HG03064 (cell line): ENCODE measurements around the gene CCNQ.

Source experiments
- ATAC-seq: cut with Tn5 transposase; IDR thresholded peaks from one replicate; pipeline ENCODE4 v1.9.1; 2021; ENCODE audit warnings: low read depth; ENCODE audit not compliant: unreplicated experiment

The CCNQ gene

DNA sequence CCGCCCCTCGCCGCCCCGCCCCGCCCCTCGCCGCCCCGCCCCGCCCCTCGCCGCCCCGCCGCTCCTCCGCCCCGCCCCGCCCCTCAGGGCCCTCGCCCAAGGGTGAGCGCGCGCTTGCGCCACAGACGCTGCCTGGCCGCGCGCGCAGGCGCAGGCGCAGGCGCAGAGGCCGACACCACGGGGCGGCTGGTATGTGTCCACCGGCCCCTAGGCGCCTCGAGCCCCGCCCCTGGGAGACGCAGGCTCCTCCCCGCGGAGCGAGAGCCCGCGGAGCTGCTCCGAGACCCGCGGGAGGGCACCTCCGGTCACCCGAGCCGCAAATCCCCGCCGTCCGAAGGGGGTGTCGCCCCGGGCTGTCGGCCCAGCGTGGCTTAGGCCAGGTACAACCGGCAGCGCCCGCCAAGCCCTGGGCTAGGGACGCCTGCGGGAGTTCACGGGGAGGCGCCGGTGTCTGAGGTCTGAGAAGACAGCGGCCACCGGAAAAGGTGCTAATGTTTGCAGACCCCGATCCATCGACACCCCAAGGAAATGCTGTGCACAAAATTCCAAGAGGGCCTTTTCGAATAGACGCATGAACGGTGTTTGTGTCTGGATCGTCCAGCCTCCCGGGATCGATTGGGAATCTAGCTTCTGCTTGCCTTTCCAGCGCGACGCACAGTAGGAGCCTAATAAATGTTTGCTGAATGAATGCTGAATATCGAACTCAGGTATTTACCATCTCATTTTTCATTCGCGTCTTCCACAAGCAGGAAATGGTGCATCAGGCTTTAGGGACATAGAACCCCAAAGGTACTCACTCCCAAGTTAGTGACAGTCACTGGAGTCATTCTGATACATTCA is 473 bp upstream of the CCNQ start:
- ATAC-seq = peak; percentile 71

DNA sequence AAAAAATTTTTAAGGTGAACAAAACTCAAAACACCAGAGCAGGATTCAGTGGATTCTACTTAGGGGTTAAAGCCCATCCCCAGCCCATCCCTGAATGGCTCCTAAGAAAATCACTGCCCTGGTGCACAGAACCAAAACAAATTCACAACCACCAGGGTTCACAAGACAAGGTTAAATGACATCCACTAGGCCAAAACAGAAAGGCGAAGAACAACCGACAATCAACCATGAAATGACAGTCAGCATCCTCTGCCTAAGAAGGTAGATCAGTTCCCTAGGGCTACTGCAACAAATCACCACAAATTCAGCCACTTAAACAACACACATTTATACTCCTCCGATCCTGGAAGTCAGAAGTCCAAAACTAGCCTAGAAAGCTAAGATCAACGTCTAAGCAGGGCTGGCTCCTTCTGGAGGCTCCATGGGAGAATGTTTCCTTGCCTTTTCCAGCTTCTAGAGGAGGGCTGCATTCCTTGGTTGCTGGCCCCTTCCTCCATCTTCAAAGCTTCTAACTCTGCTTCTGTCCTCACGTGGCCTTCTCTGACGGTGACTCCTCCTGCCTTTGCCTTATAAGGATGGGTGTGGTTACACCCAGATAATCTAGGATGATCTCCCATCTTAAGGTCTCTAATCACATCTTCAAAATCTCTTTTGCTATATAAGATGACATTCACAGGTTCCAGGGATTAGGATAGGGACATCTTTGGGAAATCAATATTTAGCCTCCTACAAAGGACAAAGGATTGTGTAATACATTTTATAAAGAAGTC is 1.8 kb downstream of the CCNQ start:
- ATAC-seq = no peak

DNA sequence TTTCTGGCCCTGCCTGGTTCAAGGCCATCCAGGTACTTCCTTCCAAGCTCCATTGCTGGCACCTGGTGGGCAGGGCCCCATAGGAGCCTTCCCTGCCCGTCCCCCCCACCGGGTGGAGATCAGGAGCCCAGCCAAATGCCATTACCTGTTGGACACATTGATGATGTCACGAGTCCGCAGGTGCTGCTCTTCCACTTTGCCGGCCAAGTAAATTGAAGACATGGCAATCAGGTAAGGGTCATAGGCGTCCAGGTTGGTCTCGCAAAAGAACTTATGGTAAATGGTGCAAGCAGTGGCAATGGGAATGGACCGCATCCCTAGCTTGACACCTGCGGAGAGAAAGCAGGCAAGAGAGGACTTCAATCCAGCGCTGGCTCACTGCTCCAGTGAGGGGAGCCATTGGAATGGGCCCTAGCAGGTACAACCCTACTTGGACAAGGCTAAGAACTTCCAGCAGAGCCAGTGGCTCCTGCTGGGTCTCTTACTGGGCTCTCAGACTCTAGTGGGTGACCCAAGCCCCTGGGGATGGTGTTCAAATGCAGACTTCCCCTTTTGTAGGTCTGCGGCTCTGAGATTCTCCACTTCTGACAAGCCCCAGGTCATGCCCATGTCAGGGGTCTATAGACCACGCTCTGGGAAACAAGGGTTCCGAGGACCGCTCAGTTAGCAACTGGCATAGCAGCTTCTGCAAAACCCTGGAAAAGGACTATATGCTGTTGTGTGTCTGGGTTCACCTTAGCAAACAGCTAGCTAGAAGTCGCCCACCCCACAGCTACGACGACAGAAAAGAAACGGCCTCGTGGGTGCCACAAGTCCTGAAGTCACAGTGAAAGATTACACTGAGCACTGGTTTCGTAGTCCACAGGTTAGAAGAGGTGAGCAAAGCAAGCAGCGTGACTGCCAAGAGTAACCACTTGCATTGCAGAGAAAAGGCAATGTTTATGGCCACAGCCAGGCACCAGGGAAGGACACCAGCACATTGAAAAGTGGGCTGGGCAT is 2.8 kb downstream of the CCNQ start:
- no peak for ATAC-seq

DNA sequence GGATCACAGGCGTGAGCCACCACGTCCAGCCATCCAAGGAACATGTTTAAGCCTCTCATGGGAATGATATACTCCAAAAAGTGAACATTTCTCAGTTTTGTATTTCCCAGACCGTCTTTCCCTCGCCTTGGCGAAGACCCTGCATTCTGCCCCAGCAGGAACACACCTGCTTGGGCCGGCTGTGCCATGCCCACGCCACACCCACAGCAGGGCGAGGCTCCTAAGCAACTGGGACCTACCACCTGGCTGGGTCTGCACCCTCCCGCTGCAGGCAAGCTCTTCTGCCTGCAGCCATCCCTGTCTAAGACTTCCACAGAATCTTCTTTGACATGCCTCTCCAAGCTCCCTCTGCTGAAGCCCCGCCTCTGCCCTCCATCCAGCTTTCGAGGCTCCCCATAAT is 3.6 kb downstream of the CCNQ start:
- ATAC-seq = no peak

DNA sequence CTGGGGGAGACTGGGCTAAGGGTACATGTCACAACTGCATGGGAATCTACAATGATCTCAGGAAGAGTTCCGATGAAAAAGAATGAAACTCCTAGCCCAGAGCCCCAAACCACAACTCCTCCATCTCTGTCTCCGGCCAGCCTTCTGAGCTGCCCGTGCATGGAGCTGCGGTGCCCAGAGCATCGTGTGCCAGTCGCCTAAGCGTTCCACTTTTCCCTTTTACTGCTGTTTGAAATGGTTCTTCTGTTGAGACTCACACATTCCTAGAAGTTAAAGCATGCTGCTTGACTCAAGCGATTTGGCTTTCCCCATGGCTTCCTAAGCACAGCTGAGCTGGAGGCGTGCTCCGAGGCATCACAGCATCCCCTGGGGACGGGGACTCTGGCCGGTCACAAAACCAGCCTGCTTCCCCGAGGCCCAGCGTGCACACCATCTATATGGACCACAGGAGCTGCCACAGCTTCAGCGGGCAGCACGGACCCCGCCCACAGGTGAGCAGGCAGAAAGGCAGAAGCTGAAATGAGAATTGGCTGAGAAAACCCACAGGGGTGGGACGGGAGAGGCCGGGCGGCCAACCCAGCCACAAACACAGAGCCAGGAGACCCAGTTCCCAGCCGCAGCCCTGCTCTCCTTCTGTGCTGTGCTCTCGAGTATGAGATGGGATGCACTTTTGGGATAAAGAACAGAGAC is 5.0 kb downstream of the CCNQ start:
- ATAC-seq = no peak

DNA sequence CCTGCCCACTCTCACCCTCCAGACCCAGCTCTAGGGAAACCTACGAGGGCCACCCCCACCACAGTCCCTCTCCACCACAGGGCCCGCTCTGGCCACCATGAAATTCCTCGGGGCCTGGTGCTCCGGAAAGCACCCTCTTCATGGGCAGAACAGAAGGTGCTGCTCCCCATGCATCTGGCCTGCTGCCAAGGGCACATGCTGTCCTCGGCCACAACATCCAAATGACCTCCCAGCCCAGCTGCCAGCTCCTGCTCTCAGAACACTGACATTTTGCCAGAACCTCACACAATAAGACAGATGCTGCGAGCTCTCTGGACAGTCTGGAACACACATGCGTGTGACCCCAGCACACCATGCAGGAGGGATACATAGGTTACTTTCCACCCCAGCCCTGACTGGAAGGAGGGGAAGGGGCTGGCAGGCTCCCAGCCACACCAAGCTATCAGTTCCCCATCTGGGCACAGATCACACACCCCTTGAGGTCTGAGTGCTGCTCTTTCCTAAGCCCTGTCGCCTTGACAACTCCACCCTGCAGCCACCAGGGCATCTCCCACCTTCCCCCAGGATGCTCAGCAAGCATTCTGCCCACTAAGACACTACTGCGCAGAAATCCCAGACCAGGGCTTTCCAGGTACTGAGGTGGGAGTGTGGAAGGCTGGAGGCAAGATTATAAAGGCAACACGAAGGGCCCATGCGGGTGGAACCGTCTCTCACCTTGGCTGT is 5.8 kb downstream of the CCNQ start:
- ATAC-seq = no peak

DNA sequence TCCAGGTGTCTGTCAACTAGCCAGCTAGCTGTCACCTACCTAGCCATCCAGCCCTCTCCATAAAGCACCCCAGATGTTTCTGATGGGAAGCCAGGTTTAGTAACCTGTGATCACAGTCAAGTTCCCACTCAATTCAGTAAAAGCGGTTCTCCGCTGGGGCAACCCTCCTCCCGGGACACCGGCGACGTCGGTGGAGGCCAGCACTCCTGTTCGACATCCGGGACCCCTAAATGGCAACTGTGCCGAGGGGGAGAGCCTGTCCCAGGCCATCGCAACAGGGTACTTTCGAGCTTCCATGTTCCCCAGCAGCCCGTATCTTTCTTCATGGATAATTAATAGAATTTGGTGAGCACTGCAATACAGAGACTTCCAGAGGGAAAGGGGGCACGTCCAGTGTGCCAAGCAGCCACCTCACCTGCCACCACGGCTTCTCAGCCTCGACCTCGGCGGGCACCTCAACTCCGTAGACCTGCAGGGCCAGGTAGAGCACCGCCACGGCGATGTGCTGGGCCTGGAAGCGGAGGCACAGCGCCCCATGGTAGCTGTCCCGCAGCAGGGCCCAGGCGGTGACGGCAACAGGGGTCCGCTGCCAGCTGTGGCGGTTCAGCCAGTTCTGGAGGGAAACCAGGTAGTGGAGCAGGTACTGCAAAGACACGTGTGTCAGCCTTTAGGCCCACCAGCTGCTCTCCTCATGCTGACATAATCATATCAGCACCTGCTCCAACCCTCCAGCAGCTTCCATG is 6.7 kb downstream of the CCNQ start:
- no peak for ATAC-seq

DNA sequence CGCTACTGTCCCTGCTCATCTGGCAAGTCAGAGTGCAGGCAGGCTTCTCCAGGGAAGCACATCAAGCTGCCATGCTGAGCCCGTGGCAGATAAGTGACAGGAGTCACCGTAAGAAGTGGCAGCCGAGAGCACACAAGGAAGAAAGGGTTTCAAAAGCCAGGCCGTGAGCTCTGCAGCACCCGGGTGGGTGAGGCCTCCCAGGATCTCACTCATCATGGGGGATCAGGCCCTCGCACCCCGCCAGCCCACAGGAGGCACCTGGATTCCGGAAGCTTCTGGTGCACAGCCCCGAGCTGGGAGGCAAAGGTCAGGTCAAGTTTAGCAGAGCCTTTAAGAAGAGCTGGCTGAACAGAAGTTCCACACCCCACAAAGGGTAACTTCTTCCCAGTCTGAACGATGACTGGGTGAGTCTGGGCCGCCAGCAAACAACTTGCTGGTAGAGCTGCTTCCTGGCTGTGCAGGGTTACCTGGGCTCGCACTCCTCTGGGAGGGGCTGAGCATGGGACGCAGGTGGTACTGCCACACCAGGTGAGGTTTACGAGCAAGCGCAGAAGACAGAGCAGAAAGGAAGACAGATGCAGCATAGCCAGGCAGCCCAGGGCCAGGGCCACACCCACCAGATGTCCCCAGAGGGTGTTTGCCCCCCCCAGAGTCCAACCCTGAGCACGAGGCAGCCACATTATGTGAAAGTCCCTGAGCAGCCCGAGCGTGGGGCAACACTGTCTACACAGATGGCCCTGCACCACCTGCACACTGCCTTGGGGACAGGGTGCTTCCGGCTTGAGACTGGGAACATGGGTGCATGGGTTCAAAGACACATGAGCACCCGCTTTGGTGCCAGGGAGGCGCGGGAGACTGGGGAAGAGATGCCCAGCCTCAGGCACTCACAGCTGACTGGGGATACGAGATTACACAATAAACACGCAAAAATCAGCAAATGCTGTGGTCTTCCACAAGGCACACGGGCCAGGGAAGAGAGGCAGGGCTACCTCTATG is 7.7 kb downstream of the CCNQ start:
- no peak for ATAC-seq

DNA sequence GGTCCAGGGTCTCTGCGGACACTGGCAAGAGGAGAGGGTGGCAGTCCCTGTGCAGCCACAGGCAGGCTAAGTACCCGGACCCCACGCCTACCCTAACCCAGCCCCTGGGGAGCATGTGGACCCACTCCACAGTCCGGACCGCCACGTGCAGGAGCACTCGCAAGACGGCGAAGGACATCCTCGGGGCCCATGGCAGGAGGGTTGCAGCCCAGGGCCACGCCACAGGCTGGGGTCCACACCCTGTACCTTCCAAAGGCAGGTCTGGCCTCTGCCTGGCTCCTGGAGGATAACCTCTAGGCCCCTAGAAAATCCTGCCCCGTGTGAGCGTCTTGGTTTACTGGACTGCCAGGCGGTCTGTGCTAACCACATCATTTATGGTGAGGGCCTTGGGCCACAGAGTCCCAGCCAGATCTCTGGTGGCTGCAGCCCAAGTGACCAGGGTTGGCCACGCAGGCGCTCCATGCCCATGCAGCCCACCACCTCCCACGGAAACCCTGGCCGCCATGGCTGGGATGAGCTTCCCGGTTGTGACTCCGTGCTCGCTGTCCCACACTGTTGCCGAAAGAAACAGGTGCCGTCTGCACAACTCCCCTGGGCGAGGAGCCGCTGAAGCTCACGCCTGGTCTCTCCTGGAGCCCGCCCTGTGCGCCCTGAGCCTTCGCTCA is 10.0 kb downstream of the CCNQ start:
- no peak for ATAC-seq

DNA sequence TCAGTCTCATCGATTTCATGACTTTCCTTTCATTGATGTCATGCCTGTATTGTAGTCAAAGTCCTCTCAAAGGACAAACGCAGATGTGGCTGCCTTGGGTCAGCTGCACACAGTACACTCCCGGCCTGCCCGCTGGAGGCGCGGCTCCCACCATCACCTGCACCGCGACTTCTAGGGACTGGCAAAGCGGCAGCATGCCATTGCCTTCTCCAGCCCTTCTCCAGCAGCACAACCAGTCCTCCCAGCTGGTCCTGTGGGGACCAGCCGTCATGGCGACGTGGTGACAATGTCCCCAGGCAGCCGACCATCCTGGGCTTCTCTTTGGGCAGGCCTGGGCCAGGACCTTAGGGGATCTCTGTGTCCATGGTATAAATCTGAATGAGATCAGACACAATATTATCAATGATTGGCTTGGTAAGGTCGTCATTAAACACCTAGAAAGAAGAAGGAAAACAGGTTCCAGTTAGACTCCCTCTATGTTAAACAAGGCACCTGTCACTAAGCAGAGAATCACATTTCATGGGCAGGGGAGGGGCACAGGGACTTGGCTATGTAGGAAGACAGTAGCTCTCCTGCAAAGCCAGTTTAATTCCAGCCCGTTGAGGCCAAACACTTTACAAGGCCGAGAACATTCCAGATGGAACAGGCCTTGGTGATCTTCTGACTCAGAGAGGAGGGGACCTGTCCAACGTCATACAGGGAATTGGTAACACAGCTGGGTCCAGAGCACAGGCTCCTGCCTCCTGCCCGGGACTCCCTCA is 10.7 kb downstream of the CCNQ start:
- ATAC-seq = no peak

DNA sequence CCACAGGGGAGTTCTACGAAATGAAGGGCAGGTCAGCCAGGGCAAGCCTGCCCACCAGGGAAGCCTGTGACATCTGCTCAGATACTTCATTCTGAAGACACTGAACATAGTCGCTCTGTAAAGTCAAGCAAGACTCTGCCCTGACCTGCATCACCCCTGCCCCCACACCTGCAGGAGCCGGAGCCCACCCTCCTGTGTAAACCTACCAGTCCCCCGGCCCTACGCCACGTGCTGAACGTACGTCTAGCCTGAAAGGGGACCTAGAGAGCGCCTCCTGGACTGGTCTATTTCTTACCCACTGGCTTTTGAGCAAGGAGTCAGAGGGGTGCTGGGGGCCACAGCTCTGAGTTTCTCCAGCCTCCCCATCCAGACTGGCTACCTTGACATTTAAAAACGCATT is 11.6 kb downstream of the CCNQ start:
- ATAC-seq = no peak

DNA sequence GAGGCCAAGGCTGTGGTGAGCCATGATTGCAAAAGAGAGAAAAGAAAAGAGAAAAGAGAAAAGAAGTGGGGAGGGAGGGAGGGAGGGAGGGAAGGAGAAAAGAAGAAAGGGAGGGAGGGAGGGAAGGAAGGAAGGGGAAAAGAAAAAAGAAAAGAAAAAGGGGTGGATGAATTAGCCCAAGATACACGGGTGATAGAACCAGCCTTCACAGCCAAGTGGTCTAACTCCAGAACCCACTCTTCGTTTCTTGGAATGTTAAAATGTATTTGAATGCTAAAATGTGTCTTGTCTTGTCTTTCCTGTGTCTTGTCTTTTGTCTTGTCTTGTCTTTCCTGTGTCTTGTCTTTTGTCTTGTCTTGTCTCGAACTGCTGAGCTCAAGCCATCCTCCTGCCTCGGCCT is 13.1 kb downstream of the CCNQ start:
- ATAC-seq = no peak

DNA sequence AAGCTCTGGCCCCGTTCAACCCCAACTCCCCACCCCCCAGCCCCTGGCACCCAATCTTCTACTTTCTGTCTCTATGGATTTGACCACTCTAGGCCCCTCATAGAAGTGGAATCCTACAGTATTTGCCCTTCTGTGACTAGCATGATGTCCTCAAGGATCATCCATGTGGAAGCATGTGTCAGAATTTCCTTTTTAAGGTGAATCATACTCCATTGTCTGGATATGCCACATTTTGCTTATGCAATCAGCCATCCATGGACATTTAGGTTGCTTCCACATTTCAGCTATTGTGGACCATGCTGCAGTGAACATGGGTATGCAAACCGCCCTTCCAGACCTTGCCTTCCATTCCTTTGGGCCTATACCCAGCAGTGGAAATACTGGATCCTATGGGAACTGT is 15.5 kb downstream of the CCNQ start:
- ATAC-seq = no peak

DNA sequence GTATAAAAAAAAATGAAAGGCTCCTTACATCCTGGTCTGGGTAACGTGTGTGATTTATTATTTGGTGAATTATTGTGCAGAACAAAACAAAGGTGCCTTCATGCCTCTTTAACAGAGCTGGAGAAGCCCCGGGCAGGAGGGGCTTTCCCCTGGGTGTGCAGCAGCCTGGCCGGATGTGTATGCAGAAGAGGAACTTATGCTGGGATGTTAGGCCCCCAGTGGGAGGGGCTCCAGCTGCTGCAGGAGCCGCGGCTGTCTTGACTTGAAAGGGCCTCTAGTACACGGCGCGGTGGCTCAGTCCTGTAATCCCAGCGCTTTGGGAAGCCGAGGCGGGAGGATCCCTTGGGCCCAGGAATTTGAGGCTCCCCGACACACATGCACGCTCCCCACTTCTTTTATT is 16.0 kb downstream of the CCNQ start:
- ATAC-seq = peak; percentile 88

DNA sequence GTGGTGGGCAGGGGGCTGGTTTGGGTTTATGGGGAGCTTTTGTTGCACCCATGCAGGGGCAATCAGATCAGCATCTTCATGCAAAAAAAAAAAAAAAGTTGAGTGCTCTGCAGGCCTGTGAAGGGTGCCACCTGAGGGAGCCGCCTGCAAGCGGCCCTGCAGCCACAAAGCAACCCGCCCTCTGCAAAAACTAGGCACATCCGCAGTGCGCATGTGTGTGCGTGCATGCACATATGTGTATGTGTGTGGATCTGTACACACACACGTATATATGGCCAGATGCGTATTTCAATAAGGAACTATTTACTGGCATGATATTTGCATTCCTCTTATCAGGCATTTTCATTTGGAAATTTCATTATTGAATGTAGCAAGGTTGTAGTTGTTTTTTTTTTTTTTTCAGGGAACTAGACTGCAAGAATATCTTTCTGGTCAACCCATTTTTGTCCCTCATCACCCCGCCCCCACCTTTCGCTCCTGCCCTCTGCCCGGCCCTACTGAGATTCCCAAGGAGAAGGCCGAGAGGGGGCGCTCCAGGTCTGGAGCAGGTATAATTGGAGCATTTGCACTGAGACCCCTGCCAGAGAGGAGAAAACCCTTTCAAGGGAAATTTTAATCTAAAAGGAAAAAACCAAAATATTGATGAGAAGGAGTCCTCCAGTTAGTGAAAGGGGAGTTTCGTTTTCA is 18.1 kb downstream of the CCNQ start:
- ATAC-seq = no peak

DNA sequence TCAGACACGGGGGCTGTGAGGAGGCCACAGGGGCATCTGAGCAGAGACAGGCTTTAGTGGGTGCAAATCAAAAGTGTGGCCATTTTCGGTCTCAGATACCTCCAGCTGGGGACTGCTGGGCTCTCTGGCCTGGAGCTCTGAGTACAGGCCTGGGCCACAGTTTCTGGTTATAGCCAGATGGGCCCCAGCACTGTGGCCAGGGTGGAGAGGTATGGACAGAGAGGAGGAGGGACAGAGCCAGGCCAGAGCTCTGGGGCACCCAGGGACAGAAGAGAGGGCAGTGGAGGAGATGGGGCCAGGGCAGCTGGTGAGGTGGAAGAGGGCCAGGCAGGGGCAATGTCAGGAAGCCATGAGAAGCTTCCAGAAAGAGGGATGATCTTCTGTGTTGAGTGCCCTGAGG is 20.1 kb downstream of the CCNQ start:
- no peak for ATAC-seq
